ENCODE measurements around the gene C11orf21. TPM values are rescaled to one million over a fixed set of nuclear protein-coding genes. Genes with fewer than 3 reads are reported as not detected.

Gene C11orf21
- polyA plus RNA-seq, 3 donors, result 10.8 to 135 (median 13.1) TPM

- peak overlapping the region in 1 of 2 donors; percentile 84 for H3K27ac ChIP-seq (ENCODE audit: low read depth in 1 of 2, low read length in 2 of 2)
- no peaks in the 10 kb centered on the region for H3K36me3 ChIP-seq (replicated peaks in 1 of 2; ENCODE audit: control insufficient read depth in 1 of 2, insufficient read depth in 2 of 2, low read length in 2 of 2)
- H3K9ac ChIP-seq (ENCODE audit: insufficient read depth, low read length, poor library complexity, severe bottlenecking), result no peak overlapping the region
- peak overlapping the region in 3 of 7 donors; percentile 6 to 45 (median 41) for H3K27ac Mint-ChIP-seq
- H3K27me3 Mint-ChIP-seq (ENCODE audit: low read depth in 3 of 3), result peaks cover 0 to 10% (median 2%) of the 10 kb centered on the region in 3 donors
- TF ChIP-seq CTCF (IDR thresholded peaks at IDR 0.05), result no peak
- peaks cover 38 to 51% of the 10 kb centered on the region in 2 donors for H3K4me1 ChIP-seq (ENCODE audit: control insufficient read depth in 1 of 2, insufficient read depth in 2 of 2, low read length in 2 of 2)
- H3K4me2 ChIP-seq (replicated peaks; ENCODE audit: extremely low read depth, low read length, poor library complexity, severe bottlenecking), result no peak overlapping the region
- H3K9me3 Mint-ChIP-seq, result no peaks in the 10 kb centered on the region
- H3K4me1 Mint-ChIP-seq, result peaks cover 34% of the 10 kb centered on the region
- H3K36me3 Mint-ChIP-seq, result peaks cover 3 to 6% of the 10 kb centered on the region in 2 donors
- DNase-seq, result no peak
- no peaks in the 10 kb centered on the region for H3K27me3 ChIP-seq (ENCODE audit: control insufficient read depth in 2 of 2, insufficient read depth in 2 of 2, low read length in 2 of 2)
- H3K4me3 ChIP-seq (replicated peaks in 1 of 3; ENCODE audit: low read depth in 2 of 3, low read length in 3 of 3), result no peak overlapping the region
- intact Hi-C loops (cut with micrococcal nuclease), result loop anchor here (5.0 kb wide), 2 partner anchors 38 to 138 kb away; partner anchors contain the start of genes TSSC4 (in 2 of the 2), C11orf21 (in 1 of the 2) and TSPAN32 (in 1 of the 2)
- no peaks in the 10 kb centered on the region for H3K9me3 ChIP-seq (replicated peaks in 1 of 2; ENCODE audit: control insufficient read depth in 1 of 2, insufficient read depth in 1 of 2, low read length in 2 of 2)
- no peaks in the 10 kb centered on the region for H4K20me1 ChIP-seq (ENCODE audit: insufficient read depth, low read length)
- no peak overlapping the region for H2AFZ ChIP-seq (ENCODE audit: insufficient read depth, low read depth, low read length, poor library complexity, severe bottlenecking)
- WGBS (ENCODE audit: insufficient coverage), result 96% methylated on average over 18 of the region's 22 CpGs
- H3K79me2 ChIP-seq (ENCODE audit: insufficient read depth, low read length), result no peaks in the 10 kb centered on the region
- no peak overlapping the region for H3K4me3 Mint-ChIP-seq
These were observed 37.2 kb downstream of the C11orf21 start for GRCh38 chr11:2264366-2265053.

GRCh38 chr11:2263724-2264360 is 37.9 kb downstream of the C11orf21 start:
- Histone ChIP-seq H3K4me2 (replicated peaks; ENCODE audit: extremely low read depth, low read length, poor library complexity, severe bottlenecking) (no peak overlapping the region), H3K36me3 (replicated peaks in 1 of 2; ENCODE audit: control insufficient read depth in 1 of 2, insufficient read depth in 2 of 2, low read length in 2 of 2) (no peaks in the 10 kb centered on the region), H3K9ac (ENCODE audit: insufficient read depth, low read length, poor library complexity, severe bottlenecking) (no peak overlapping the region), H3K27me3 (ENCODE audit: control insufficient read depth in 2 of 2, insufficient read depth in 2 of 2, low read length in 2 of 2) (no peaks in the 10 kb centered on the region), H2AFZ (ENCODE audit: insufficient read depth, low read depth, low read length, poor library complexity, severe bottlenecking) (no peak overlapping the region), H3K4me3 (replicated peaks in 1 of 3; ENCODE audit: low read depth in 2 of 3, low read length in 3 of 3) (no peak overlapping the region), H4K20me1 (ENCODE audit: insufficient read depth, low read length) (no peaks in the 10 kb centered on the region), H3K79me2 (ENCODE audit: insufficient read depth, low read length) (no peaks in the 10 kb centered on the region), H3K27ac (ENCODE audit: low read depth in 1 of 2, low read length in 2 of 2) (no peak overlapping the region), H3K9me3 (replicated peaks in 1 of 2; ENCODE audit: control insufficient read depth in 1 of 2, insufficient read depth in 1 of 2, low read length in 2 of 2) (no peaks in the 10 kb centered on the region), H3K4me1 (ENCODE audit: control insufficient read depth in 1 of 2, insufficient read depth in 2 of 2, low read length in 2 of 2) (peaks cover 38 to 45% of the 10 kb centered on the region in 2 donors)
- no peak for TF ChIP-seq CTCF (IDR thresholded peaks at IDR 0.05)
- no peaks in the 10 kb centered on the region for H3K9me3 Mint-ChIP-seq
- intact Hi-C loops (cut with micrococcal nuclease), result no loop called here
- H3K4me3 Mint-ChIP-seq, result no peak overlapping the region
- peaks cover 3 to 6% of the 10 kb centered on the region in 2 donors for H3K36me3 Mint-ChIP-seq
- WGBS (ENCODE audit: insufficient coverage), result 93% methylated on average over 9 of the region's 13 CpGs
- no peak overlapping the region for H3K27ac Mint-ChIP-seq
- H3K27me3 Mint-ChIP-seq (ENCODE audit: low read depth in 3 of 3), result peaks cover 0 to 10% (median 3%) of the 10 kb centered on the region in 3 donors
- DNase-seq, result no peak
- H3K4me1 Mint-ChIP-seq, result peaks cover 34% of the 10 kb centered on the region

Data from CD14-positive monocyte (primary cell).